ENCODE data around the gene PIP4K2A.

- TF ChIP-seq POLR2A (IDR thresholded peaks at IDR 0.05) (no peak), CTCF (IDR thresholded peaks at IDR 0.05) (no peak), POLR2AphosphoS5 (IDR thresholded peaks at IDR 0.05) (peak in 1 of 3 donors; percentile 11)
These were observed 90.1 kb downstream of the PIP4K2A start for GRCh38 chr10:22624287-22624738.
